HG03457 (cell line): ENCODE measurements around the gene TBL1XR1.
A peak's percentile ranks its signal among the peaks of the same experiment; 100 is the strongest.
"Not testable (repeated sequence)": the region's sequence is repeated elsewhere in the genome, so short reads cannot be mapped to it uniquely, and the experiment has no call there.

Source experiments
- ATAC-seq: cut with Tn5 transposase; IDR thresholded peaks from one replicate; pipeline ENCODE4 v1.9.1; 2021; ENCODE audit warnings: moderate number of reproducible peaks; ENCODE audit not compliant: unreplicated experiment

The TBL1XR1 gene

DNA sequence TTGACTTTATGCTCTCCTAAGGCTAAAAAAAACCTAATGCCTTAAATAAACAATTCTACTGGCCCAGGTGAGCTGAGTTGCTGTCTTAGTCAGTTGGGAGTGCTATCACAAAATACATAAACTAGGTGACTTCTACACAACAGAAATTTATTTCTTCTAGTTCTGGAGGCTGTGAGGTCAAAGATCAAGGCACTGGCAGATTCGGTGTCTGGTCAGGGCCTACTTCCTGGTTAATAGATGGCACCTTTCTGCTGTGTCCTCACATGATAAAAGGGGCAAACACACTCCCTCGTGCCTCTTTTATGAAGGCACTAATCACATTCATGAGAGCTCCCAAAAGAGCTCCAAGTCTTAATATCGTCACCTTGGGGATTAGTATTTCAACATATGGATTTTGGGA, 11.5 kb upstream of the TBL1XR1 start:
- no peak for ATAC-seq

DNA sequence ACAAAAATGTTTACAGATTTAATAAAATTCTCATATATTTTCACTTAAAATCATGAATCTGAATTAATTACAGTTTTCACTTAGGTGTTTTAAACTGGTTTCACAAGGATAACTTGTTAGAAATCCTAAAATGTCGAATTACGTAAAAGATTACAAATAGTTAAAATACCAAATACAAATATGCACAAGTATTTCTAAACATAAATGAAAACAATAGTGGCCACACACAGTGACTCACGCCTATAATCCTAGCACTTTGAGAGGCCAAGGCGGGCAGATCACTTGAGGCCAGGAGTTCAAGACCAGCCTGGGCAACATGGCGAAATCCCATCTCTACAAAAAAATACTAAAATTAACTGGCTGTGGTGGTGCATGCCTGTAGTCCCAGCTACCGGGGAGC, 10.9 kb upstream of the TBL1XR1 start:
- no peak for ATAC-seq

DNA sequence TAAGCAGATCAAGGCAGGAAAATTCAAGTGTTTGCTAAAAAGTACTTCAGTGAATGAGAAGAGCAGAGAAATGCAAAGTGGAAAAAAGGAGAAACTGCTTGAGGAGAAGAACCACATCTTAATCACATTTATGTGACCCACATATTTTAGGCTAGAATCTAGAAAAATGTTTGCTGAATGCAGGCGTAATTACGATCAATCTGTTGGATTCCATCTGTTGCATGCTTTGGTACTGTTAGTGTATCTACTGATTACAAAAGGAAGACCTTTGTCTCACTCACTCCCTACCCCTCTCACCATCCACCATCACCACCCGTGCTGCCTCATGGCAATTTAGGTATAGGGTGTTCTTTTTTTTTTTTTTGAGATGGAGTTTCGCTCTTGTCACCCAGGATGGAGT, 9.7 kb upstream of the TBL1XR1 start:
- ATAC-seq: no peak

DNA sequence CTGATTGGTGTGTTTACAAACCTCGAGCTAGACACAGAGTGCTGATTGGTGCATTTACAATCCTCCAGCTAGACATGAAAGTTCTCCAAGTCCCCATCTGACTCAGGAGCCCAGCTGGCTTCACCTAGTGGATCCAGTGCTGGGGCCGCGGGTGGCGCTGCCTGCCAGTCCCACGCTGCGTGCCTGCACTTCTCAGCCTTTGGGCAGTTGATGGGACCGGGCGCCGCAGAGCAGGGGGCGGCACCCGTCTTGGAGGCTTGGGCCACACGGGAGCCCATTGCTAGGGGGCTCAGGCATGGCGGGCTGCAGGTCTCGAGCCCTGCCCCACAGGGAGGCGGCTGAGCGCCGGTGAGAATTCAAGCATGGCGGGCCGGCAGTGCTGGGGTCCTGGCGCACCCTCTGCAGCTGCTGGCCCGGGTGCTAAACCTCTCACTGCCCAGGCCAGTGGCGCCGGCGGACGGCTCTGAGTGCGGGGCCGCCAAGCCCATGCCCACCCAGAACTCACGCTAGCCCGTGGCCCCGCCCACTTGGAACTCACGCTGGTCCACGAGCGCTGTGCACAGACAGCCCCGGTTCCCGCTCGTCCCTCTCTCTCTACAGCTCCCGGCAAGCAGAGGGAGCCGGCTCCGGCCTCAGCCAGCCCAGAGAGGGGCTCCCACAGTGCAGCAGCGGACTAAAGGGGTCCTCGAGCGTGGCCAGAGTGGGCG, 6.6 kb upstream of the TBL1XR1 start:
- ATAC-seq: no peak

DNA sequence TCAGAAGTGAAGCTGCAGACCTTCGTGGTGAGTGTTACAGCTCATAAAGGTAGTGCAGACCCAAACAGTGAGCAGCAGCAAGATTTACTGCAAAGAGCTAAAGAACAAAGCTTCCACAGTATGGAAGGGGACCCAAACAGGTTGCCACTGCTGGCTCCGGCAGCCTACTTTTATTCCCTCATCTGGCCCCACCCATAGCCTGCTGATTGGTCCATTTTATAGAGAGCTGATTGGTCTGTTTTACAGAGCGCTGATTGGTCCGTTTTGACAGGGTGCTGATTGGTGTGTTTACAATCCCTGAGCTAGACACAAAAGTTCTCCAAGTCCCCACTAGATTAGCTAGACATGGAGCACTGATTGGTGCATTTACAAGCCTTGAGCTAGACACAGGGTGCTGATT, 5.7 kb upstream of the TBL1XR1 start:
- ATAC-seq: not testable (repeated sequence)

DNA sequence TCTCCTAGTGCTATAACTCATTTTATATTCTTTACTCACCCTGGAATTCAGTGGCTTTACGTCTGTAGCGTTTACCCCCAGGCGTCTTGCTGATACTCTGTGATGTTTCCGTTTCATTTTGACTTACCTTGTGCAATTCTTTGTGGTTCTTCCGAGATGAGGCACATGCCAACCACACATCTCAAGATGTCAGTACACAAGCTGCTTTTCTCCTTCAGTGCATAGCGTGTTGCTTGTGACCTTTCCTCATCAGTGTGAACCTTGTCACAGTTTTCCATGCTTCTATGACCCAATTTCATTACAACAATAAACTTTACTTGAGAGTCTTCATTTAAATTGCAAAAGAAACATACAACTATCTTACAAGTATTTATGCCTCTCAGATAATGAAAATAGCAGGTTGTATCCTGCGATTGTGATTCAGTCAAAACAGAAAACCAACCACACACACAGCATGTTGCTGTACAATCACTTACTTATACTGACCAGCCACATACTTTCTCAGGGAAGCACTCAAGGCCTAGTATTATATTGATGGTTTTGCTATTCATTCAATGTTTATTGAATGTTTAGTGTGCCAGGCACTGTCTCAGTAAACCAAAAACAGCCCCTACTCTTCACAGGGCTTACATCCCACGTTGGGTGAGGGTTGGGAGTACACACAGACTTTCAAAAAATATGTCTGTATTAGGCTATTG, 4.6 kb upstream of the TBL1XR1 start:
- peak; percentile 77 for ATAC-seq

DNA sequence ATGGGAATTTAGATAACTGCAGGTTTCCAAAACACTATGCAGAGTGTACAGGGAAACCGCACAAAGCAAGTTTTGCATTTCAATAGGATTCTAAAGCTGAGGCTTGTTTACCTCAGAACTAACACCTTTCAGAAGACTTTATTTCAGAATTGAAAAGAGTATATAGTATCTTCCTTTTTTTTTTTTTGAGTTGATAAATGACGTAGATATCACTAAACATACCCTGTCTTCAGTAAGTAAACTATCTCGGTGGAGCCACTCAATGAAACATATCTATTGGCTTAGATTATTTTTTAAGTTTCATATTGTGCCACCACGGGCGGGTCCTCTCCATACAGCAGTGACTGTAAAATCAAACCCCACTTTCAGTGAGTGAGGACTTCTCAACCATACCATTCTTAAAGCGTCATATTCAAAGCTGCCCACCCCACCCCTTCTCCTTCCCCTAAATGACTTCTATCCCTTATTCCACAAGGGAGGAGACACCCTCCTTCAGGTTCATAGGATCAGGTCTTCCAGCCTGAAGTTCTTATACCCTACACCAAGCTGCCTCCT, 2.0 kb upstream of the TBL1XR1 start:
- ATAC-seq: no peak

DNA sequence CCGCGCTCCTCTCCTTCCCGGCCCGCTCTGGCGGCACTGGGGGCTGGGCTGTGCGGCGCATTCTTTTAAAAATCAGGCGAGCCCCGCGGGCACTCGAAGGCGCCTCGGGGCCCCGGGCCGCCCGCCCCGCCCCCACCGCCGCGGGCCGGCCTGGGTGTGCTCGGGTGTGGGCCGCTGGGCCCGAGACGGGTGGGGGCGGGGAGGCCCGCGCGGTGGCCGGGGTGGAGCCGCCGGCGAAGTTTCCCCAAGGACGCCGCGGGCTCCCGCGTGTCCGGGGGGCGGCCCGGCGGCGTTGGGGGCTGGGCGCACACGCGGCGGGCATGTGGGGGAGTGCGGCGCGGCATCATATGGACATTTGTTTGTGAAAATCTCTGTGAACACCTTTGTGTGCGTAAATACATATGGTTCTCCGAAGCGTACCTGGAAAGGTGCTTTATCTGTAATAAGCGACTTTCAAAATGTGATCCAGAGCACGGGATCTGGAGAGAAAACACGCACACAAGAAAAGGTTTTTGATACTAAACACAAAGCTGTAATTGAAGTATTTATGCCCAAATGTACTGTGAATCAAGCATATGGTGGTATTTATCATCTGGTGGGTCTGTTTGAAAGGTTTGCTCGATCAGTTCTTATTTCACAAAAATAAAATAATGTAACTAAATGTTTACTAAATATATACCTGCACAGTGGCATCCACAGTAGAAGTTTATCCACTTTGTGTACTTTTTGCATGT, 612 bp upstream of the TBL1XR1 start:
- peak; percentile 22 for ATAC-seq

DNA sequence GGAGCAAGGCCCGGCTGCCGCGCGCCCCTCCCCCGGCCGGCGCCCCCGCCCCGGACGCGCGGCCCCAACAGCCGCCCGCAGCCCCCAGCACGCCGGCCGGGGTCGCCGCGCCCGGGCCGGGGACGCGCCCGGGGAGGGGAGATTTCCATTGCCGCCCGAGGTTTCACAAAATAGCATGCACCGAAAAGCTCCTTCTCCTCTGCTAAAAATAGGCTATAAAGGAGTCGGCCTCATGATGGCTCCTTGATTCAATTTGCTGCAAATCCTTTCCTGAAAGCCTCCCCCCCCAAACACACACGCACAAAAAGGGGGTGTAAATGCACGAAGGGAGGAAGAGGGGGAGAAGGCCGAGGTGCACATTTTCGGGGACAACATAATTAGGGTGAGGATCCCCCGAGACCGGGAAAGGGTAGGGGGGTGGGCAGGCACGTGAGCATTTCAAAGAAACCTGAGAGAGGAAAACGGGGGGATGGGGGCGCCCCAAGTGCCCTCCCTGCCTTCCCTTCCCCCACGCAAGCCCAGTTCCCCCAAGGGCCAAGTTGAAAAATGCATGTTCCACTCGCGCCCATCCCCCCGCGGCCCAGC, 734 bp downstream of the TBL1XR1 start:
- ATAC-seq: no peak

DNA sequence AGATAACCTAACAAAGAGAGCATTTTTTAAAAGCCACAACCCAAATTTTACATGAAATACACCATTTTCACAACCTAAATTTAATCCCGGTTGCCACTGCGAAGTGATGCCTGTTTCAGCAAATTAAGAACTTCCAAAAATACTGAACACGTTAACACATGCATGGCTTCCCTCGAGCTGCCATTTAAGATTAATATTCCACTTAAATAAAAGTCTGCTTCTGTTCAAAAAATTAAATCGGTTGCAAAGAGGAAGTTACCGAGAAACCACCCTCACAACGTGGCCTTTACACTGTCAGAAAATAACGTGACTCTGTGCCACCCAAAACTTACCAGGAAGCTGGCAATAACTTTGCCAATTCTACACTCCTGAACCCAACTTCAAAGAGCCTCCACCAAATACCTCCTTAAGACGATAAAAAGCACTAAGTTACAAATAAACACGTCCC, 1.2 kb downstream of the TBL1XR1 start:
- no peak for ATAC-seq

DNA sequence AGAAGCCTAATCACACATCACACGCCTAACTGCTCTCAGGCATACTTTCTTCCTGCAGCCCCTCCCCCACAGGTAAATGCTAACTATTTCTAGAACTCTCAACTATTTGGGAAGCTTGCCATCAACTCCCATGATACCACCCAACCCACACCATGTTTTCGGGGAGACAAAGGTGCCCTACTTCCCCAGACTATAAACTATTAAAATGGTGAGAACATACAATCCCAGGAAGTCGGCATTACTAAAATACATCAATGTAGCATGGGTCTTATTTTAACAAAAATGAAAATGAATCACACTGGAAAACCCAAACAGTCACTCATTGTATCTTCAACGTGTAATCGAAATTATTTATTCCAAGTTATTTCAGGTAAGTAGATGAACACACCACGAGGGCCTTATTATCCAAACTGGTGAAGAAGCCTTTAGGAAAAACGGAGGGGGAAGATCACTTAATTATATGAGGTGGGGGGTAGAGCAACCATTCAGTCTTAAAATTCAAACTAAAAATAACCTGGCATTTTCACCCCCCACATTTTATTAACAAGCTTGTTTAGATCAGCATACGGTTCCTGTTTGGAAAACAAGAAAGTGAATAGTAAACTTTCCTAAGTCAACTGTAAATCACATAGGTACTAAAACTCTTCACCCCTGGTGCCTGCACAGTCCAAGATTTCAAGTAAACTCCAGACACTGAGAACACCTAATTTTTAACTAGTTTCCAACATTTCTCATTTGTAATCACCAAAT, 1.9 kb downstream of the TBL1XR1 start:
- no peak for ATAC-seq

DNA sequence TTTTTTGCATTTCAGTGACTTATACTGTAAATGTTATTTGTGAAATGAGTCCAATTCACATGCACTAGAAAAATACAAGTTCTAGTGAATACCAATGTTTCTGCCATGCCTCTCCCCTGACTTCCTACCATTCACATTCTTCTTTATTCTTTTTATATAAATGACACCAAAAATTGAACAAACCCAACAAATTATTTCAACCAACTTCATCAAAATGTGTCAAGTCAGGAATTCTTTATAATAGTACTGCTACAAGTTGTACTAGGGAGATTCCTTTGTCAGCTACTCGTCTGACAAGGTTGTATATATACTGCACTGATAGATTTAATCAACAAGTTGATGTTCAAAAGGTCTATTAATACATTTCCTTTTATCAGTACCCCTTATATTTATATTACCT, 3.0 kb downstream of the TBL1XR1 start:
- no peak for ATAC-seq

DNA sequence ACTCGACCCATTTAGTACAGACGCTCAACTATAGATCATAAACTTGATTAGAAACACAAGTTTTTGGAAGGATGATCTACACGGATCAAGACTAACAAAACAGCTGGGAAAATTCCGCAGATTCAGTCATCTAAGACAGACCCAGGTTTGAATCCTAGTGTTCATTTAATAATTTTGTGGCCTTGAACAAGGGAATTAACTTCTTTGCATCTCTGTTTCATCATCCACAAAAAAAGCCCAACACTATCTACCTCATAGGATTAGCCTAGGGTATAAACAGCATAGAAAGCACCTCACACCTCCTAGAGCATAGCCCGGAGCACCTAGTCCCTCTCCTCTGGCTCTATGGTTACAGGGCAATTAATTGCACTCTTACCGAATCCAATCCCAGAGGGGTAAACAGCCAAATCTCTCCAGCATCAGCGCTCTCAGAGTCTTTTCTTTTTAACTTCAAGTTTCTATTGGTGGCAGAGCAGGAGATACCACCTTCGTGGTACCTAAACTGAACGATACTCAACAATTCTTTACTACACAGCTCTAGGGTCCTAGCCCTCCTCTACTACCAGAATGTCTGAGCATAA, 3.5 kb downstream of the TBL1XR1 start:
- ATAC-seq: no peak

DNA sequence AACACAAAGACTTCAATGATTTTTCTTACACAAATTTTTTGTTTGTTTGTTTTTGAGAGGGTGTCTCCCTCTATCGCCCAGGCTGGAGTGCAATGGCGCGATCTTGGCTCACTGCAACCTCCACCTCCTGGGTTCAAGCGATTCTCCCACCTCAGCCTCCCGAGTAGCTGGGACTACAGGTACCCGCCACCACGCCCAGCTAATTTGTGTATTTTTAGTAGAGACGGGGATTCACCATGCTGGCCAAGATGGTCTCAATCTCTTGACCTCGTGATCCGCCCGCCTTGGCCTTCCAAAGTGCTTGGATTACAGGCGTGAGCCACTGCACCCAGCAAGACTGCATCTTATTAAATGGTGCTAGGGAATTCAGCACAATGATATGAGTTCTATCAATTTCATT, 4.0 kb downstream of the TBL1XR1 start:
- ATAC-seq: not testable (repeated sequence)

DNA sequence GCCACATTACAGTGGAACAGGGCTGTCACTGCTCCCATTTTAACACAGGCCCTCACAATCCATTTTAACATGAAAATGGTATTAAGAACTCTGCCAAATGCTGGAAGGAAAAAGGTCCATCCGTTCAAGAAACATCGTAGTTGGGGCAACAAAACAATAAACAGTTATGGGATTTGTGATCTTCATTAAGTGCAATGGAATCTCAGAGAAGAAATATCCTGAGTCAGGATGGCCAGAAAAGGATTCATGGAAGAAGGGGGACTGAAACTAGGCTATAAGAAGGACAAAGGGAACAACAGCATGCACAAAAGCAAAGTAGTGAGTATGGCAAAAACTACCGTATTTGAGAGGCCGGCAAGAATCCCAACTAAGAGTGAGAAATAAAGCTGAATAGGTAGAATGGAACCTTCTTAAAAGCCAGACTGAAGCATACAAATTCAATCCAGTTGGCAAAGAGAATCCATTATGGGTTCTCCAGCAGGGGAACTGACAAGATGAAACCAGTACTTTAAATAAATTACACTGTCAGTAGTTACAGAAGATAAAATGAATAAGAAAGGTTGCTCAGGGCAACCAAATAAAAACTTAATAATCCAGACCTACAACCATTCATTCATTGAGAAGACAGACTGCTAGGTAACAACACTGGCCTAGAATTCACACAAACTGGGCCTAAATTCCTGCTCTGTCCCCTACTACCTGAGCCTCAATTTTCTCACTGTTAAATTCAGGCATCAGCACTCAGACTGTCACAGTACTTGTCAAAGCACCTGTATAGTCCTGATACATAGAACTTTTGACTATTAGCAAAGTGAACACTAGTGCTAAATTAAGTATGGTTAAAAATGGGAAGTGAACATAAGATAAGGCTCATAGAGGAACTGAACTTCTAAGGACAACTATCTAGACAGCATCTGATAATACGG, 6.3 kb downstream of the TBL1XR1 start:
- no peak for ATAC-seq

DNA sequence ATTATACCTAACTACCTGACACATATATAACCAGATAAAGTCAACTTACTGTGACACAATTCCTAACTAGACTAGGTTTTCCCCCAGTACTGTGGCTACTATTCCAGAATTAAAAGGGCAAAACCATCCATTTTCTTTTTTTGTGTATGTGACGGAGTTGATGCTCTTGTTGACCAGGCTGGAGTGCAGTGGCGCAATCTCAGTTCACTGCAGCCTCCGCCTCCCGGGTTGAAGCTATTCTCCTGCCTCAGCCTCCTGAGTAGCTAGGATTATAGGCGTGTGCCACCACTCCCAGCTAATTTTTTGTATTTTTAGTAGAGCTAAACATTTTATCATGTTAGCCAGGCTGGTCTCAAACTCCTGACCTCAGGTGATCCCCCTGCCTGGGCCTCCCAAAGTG, 7.1 kb downstream of the TBL1XR1 start:
- ATAC-seq: not testable (repeated sequence)

DNA sequence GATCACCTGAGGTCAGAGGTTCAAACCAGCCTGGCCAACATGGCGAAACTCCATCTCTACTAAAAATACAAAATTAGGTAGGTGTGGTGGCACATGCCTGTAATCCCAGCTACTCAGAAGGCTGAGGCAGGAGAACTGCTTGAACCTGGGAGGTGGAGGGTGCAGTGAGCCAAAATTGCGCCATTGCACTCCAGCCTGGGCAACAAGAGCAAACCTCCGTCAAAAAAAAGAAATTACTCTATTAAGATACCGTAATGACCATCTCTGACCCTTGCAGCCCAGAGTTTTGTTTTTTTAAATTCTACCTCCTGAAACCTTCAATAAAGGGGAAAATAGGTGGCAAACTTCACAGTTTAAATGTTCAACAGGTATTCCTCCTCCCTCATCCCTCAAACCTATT, 9.0 kb downstream of the TBL1XR1 start:
- not testable (repeated sequence) for ATAC-seq

DNA sequence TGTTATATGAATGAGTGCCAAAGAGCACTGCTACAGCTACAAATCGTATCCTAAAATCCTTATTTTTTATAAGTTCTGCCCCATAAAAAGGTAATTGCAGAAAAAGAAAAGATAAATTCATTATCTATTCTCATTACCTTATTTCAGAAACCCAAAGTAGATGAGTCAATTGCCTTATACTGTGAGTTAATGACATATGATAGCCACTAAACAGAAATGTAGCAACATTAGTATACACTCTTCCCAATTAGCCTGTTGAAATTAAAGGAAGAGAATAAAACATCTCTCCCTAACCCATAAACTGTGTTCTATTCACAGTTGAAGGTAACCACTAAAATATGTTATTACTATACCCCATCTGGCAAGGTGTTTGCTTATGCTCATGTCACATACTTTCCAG, 11.0 kb downstream of the TBL1XR1 start:
- ATAC-seq: no peak

DNA sequence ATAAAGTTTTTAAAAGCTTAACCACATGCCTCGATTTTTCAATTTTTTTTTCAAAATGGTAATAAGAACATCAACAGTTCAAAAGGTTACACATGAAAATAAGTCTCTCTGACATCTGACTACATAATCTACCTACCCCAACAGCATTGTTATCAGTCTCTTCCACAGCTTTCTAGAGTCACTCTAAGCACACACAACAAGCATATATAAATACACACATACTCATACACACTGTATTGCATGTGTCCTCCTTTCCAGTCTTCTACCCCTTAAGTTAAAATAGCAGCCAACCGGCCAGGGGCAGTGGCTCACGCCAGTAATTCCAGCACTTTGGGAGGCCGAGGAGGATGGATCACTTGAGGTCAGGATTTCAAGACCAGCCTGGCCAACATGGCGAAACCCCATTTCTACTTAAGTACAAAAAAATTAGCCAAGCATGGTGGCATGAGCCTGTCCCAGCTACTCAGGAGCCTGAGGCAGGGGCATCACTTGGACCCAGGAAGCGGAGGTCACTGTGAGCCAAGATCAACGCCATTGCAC, 12.2 kb downstream of the TBL1XR1 start:
- peak; percentile 26 for ATAC-seq
